HG03469 (cell line): Measurements from ENCODE around the gene NRXN3.
A peak's percentile ranks its signal among the peaks of the same experiment; 100 is the strongest.
"Not testable (repeated sequence)": the region's sequence is repeated elsewhere in the genome, so short reads cannot be mapped to it uniquely, and the experiment has no call there.

Source experiments
- ATAC-seq: cut with Tn5 transposase; IDR thresholded peaks from one replicate; pipeline ENCODE4 v1.9.1; 2021; ENCODE audit warnings: mild to moderate bottlenecking, moderate library complexity, moderate number of reproducible peaks; ENCODE audit not compliant: unreplicated experiment

The NRXN3 gene

GRCh38 chr14:78399316-78399889 lies 229.2 kb downstream of the NRXN3 start:
- ATAC-seq, result no peak

GRCh38 chr14:78401866-78402265 lies 231.7 kb downstream of the NRXN3 start:
- no peak for ATAC-seq

GRCh38 chr14:78403278-78403815 lies 233.2 kb downstream of the NRXN3 start:
- peak; percentile 72 for ATAC-seq

- ATAC-seq, result no peak
Measured at GRCh38 chr14:78405079-78405856, 235.1 kb downstream of the NRXN3 start.

- ATAC-seq, result no peak
Measured at GRCh38 chr14:78412475-78412874, 242.3 kb downstream of the NRXN3 start.

GRCh38 chr14:78414172-78414571 lies 244.0 kb downstream of the NRXN3 start:
- no peak for ATAC-seq

- ATAC-seq, result no peak
Measured at GRCh38 chr14:78417532-78417931, 247.4 kb downstream of the NRXN3 start.

- ATAC-seq, result no peak
Measured at GRCh38 chr14:78424311-78424710, 254.1 kb downstream of the NRXN3 start.

- ATAC-seq, result no peak
Measured at GRCh38 chr14:78425330-78425729, 255.2 kb downstream of the NRXN3 start.

- no peak for ATAC-seq
Measured at GRCh38 chr14:78425782-78426181, 255.6 kb downstream of the NRXN3 start.

GRCh38 chr14:78432046-78432445 lies 261.9 kb downstream of the NRXN3 start:
- ATAC-seq, result no peak

GRCh38 chr14:78437448-78437847 lies 267.3 kb downstream of the NRXN3 start:
- not testable (repeated sequence) for ATAC-seq

GRCh38 chr14:78440356-78440894 lies 270.3 kb downstream of the NRXN3 start:
- ATAC-seq, result no peak

GRCh38 chr14:78443834-78444233 lies 273.7 kb downstream of the NRXN3 start:
- ATAC-seq, result no peak

- ATAC-seq, result no peak
Measured at GRCh38 chr14:78445275-78445674, 275.1 kb downstream of the NRXN3 start.

- ATAC-seq, result no peak
Measured at GRCh38 chr14:78446807-78447206, 276.6 kb downstream of the NRXN3 start.

- ATAC-seq, result no peak
Measured at GRCh38 chr14:78448164-78449094, 278.3 kb downstream of the NRXN3 start.

- ATAC-seq, result no peak
Measured at GRCh38 chr14:78450669-78451318, 280.6 kb downstream of the NRXN3 start.

GRCh38 chr14:78451319-78451695 lies 281.1 kb downstream of the NRXN3 start:
- ATAC-seq, result no peak

- peak; percentile 85 for ATAC-seq
Measured at GRCh38 chr14:78455896-78456435, 285.8 kb downstream of the NRXN3 start.
